Upper lobe of left lung (tissue), 6 donors: ENCODE measurements around the gene SOHLH2. TPM values are rescaled to one million over a fixed set of nuclear protein-coding genes. Genes with fewer than 3 reads are reported as not detected.
A peak's percentile ranks its signal among the peaks of the same experiment; 100 is the strongest.

Experiments used
- ATAC-seq, 2 donors: fragments of 200-7000 bp; cut with Tn5 transposase; one replicate each; pipeline ENCODE4 v1.9.1; 2022; ENCODE audit warnings: mild to moderate bottlenecking in 2 of 2, moderate library complexity in 2 of 2; ENCODE audit not compliant: low FRiP score in 2 of 2
- DNase-seq, 2 donors: peaks; one replicate each; pipeline ENCODE4 v3.0.0-alpha.2; 2019 to 2020
- H3K27ac ChIP-seq, 4 donors: fragments of 200-600 bp; sonication (generic); one replicate each; pipeline ENCODE4 v1.5.1; 2016 to 2019
- H3K27me3 ChIP-seq, 4 donors: fragments of 200-600 bp; sonication (generic); one replicate each; pipeline ENCODE4 v1.5.1; 2017 to 2019
- H3K36me3 ChIP-seq, 4 donors: fragments of 200-600 bp; sonication (generic); one replicate each; pipeline ENCODE4 v1.5.1; 2016 to 2019
- H3K4me1 ChIP-seq, 4 donors: fragments of 200-600 bp; sonication (generic); one replicate each; pipeline ENCODE4 v1.5.1; 2018 to 2019
- H3K4me3 ChIP-seq, 4 donors: fragments of 200-600 bp; sonication (generic); one replicate each; pipeline ENCODE4 v1.5.1; 2017 to 2019; ENCODE audit warnings: mild to moderate bottlenecking in 2 of 4, moderate library complexity in 1 of 4
- H3K9me3 ChIP-seq, 4 donors: fragments of 200-600 bp; sonication (generic); one replicate each; pipeline ENCODE4 v1.5.1; 2018 to 2019
- EP300 ChIP-seq, 4 donors: sonication (generic); formaldehyde crosslinking; IDR thresholded peaks; one replicate each; pipeline ENCODE4 v1.5.1; 2017; ENCODE audit warnings: antibody characterized with exemption in 4 of 4, control low read depth in 2 of 4
- POLR2A ChIP-seq, 4 donors: fragments of 450-650 bp; IDR thresholded peaks; one replicate each; pipeline ENCODE4 v1.5.1; 2016 to 2017; ENCODE audit warnings: antibody characterized with exemption in 4 of 4, mild to moderate bottlenecking in 2 of 4
- POLR2AphosphoS5 ChIP-seq, 2 donors: sonication (generic); formaldehyde crosslinking; IDR thresholded peaks; one replicate each; pipeline ENCODE4 v1.5.1; 2017; ENCODE audit warnings: antibody characterized with exemption in 2 of 2
- WGBS, 2 donors: methylation state at CpG; one replicate each; pipeline ENCODE4 v1.1.5; 2017 to 2018; 5-methylcytosine and 5-hydroxymethylcytosine counted together
- total RNA-seq, 6 donors: library from RNA; depleted of rRNA in 4 of 6; stranded (reverse); fragments of >200 nt in 4 of 6; gene quantifications; one replicate each; pipeline versions ENCODE4 v1.1.0 to v1.2.1, GENCODE V29; 2016 to 2021
- TF ChIP-seq, protein P1 (sequence below), 6 experiments: fragments of 450-650 bp in 4 of 6; fragments of 200-600 bp in 2 of 6; sonication (generic) in 2 of 6; IDR thresholded peaks; one replicate each; pipeline ENCODE4 v1.5.1; 2016 to 2019; ENCODE audit warnings: antibody characterized with exemption in 6 of 6
- donor health status: DM: no; HTN: no; CAD: no; lungs with moderate emphysema.
- donor health status: DM: no; HTN: yes; CAD: no; lungs with severe emphysema.

The SOHLH2 gene
- total RNA-seq, 6 donors from 2014 or later = 0.11 TPM; not detected in 5

DNA sequence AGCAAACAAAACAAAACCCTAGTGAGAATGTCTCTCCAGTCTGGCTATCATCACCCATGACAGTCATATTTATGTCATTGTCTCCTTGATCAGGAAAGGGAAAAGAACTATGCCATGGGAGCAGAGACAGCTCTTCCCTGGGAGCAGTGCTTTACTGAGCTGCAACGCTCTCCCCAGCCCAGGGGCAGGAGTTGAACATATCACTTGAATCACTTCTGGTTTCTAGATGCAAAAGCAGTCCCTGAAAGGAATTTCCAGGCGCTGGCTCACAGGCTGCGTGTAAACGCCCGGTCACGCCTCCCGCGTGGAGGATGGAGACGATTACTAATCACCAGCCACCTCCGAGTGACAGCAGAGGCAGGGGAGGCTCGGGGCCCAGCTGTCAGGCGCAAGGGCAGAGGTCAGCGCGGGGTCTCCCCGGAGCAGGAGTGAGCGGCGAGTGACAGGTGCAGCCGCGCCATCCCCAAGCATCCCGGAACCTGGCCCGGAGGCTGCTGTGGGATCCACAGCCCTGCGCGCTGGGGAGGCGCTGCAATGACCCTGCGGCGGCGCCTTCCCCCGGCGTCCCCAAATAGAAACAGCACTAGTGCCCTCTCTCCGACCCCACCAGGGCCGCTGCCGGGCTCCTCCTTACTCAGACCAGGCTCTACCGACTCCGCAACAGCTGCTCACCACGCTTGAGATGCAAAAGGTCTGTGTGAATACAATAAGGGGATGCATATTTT lies 59.6 kb downstream of the SOHLH2 start:
- no peaks in the 10 kb centered on the region for H3K9me3 ChIP-seq
- ATAC-seq (peak; percentile 34 to 47), DNase-seq (peak in 1 of 2 donors; percentile 63)
- H3K4me3 ChIP-seq = no peak overlapping the region
- no peaks in the 10 kb centered on the region for H3K27me3 ChIP-seq
- no peak for TF ChIP-seq EP300 (IDR thresholded peaks at IDR 0.05)
- TF ChIP-seq POLR2A (IDR thresholded peaks at IDR 0.05) = no peak
- TF ChIP-seq POLR2AphosphoS5 (IDR thresholded peaks at IDR 0.05) = no peak
- TF ChIP-seq, protein P1, sequence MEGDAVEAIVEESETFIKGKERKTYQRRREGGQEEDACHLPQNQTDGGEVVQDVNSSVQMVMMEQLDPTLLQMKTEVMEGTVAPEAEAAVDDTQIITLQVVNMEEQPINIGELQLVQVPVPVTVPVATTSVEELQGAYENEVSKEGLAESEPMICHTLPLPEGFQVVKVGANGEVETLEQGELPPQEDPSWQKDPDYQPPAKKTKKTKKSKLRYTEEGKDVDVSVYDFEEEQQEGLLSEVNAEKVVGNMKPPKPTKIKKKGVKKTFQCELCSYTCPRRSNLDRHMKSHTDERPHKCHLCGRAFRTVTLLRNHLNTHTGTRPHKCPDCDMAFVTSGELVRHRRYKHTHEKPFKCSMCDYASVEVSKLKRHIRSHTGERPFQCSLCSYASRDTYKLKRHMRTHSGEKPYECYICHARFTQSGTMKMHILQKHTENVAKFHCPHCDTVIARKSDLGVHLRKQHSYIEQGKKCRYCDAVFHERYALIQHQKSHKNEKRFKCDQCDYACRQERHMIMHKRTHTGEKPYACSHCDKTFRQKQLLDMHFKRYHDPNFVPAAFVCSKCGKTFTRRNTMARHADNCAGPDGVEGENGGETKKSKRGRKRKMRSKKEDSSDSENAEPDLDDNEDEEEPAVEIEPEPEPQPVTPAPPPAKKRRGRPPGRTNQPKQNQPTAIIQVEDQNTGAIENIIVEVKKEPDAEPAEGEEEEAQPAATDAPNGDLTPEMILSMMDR (IDR thresholded peaks at IDR 0.05) = no peak
- H3K4me1 ChIP-seq = peaks cover 0 to 6% (median 0%) of the 10 kb centered on the region in 4 donors
- no peaks in the 10 kb centered on the region for H3K36me3 ChIP-seq
- WGBS, 2 donors = 13 to 43% methylated on average over 5 to 25 of the region's 35 CpGs
- H3K27ac ChIP-seq = no peak overlapping the region

DNA sequence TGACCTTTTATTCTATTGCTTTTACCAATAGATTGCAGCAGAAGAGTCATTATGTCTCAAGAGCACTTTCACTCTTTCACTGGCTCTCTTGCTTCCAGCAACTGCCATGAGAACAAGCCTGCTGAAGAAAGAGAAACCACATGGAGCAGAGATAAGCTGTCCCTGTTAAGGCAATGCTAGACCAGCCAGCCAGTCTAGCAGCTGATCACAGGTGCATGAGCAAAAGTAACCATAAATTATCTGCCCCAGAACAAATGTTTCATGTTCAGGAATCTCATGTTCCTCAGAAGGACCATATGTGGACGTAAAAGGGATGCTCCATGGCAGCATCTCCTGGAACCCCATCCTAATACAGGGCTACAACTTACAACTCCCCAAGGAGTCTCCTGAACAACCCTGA lies 62.8 kb downstream of the SOHLH2 start:
- Histone ChIP-seq H3K9me3 (no peaks in the 10 kb centered on the region), H3K27me3 (no peaks in the 10 kb centered on the region), H3K36me3 (no peaks in the 10 kb centered on the region), H3K4me1 (peaks cover 0 to 6% (median 0%) of the 10 kb centered on the region in 4 donors), H3K27ac (no peak overlapping the region), H3K4me3 (no peak overlapping the region)
- TF ChIP-seq POLR2A (IDR thresholded peaks at IDR 0.05) (no peak), POLR2AphosphoS5 (IDR thresholded peaks at IDR 0.05) (no peak), EP300 (IDR thresholded peaks at IDR 0.05) (no peak)
- TF ChIP-seq, protein P1 (IDR thresholded peaks at IDR 0.05) = no peak
- WGBS, 2 donors = 63 to 64% methylated on average over 1 of the region's 1 CpG
- DNase-seq (no peak), ATAC-seq (no peak)

DNA sequence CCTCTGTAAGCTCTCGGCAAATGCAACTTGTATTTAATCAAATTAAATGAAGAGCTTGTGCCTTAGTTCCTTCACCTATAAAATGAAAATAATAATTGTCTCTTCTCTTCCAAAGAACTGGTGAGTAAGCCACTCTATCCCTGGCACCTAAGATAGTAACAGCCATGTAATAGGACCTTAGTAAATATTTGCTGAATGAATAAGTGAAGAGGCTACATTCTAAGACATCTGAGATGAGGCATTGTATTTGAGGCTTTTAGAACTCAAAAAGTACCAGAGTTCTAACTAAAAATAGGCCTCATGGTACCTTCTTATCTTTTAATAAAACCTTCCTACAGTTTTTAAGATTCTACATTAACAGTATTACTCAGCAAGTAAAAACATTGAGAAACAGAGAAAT lies 65.9 kb downstream of the SOHLH2 start:
- Histone ChIP-seq H3K9me3 (peaks cover 0 to 4% (median 0%) of the 10 kb centered on the region in 4 donors), H3K4me1 (no peaks in the 10 kb centered on the region), H3K27ac (no peak overlapping the region), H3K27me3 (no peaks in the 10 kb centered on the region), H3K36me3 (no peaks in the 10 kb centered on the region), H3K4me3 (no peak overlapping the region)
- ATAC-seq (no peak), DNase-seq (no peak)
- WGBS, 2 donors = 94 to 96% methylated on average over 1 of the region's 1 CpG
- TF ChIP-seq POLR2AphosphoS5 (IDR thresholded peaks at IDR 0.05) = no peak

DNA sequence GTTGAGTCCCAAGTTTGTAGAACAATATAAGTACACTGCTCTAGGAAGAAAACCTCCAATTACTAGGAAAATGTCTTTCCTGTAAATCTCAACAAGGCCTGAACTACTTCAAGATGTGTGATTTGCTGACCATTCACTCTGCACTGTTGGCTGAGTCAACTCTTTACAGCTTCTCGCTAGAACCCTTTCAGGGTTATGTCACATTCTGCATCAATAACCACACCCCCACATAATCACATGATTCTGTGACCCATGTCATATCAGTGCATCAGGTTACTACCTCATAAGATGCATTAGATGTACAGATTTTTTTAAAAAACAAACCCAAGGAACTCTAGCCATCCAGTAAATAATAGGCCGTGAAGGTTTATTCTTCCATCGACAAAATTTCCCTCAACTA lies 67.0 kb downstream of the SOHLH2 start:
- no peak overlapping the region for H3K27ac ChIP-seq
- TF ChIP-seq POLR2AphosphoS5 (IDR thresholded peaks at IDR 0.05) = no peak
- TF ChIP-seq EP300 (IDR thresholded peaks at IDR 0.05) = no peak
- TF ChIP-seq, protein P1 (IDR thresholded peaks at IDR 0.05) = no peak
- no peak for TF ChIP-seq POLR2A (IDR thresholded peaks at IDR 0.05)
- WGBS, 2 donors = 92 to 94% methylated on average over 3 of the region's 3 CpGs

DNA sequence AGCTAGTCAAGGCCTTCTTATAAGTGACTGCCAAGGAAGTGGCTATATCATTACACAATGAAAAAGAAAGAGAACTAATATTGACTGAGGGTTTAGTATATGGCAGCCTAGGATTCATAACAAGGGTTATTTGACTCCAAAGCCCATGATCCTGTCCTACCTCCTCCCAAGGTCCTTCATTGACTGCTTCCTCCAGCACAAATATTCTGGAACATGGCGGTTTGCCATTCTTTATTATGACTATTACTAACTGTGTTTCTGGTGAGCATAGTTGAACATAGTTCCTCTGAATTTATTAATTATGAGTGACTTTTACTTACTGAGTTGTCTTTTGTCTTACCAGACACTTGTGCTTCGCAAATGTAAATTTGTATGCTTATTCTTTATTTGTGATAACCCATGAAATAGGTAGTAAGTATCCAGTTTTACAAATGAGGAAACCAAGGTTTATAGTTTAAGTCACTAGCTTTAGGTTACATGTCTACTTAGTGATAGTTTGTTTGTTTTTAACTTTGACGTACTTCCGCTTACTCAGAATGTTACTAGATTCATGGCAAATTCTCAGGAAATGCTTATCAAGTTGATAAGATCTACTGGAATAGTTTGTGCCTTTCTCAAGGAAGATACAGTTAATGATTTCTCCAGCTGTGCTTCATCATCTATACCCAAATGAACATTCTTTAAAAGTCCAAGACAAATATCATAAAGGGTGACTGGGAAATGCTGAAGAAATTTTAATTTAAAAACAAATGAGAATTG lies 67.7 kb downstream of the SOHLH2 start:
- Histone ChIP-seq H3K4me1 (no peaks in the 10 kb centered on the region), H3K36me3 (no peaks in the 10 kb centered on the region), H3K4me3 (no peak overlapping the region), H3K9me3 (peaks cover 0 to 4% (median 0%) of the 10 kb centered on the region in 4 donors), H3K27ac (no peak overlapping the region), H3K27me3 (no peaks in the 10 kb centered on the region)
- 71 to 81% methylated on average over 4 of the region's 4 CpGs for WGBS, 2 donors
- ATAC-seq (no peak), DNase-seq (no peak)
- TF ChIP-seq POLR2AphosphoS5 (IDR thresholded peaks at IDR 0.05) = no peak
- TF ChIP-seq, protein P1 (IDR thresholded peaks at IDR 0.05) = no peak
- no peak for TF ChIP-seq EP300 (IDR thresholded peaks at IDR 0.05)
- TF ChIP-seq POLR2A (IDR thresholded peaks at IDR 0.05) = no peak

More for the DNA sequence above, 67.0 kb downstream of the SOHLH2 start:
- DNase-seq (no peak), ATAC-seq (no peak)
- Histone ChIP-seq H3K4me1 (no peaks in the 10 kb centered on the region), H3K27me3 (no peaks in the 10 kb centered on the region), H3K36me3 (no peaks in the 10 kb centered on the region), H3K9me3 (peaks cover 0 to 4% (median 0%) of the 10 kb centered on the region in 4 donors), H3K4me3 (no peak overlapping the region)
